H9 (cell line): ENCODE data around the gene PBX4. TPM values are rescaled to one million over a fixed set of nuclear protein-coding genes. Genes with fewer than 3 reads are reported as not detected.
A peak's percentile ranks its signal among the peaks of the same experiment; 100 is the strongest.

Experiments
- DNase-seq: peaks from one replicate; pipeline ENCODE4 v3.0.0-alpha.2; 2017
- H2AFZ ChIP-seq: one replicate; pipeline ENCODE4 v1.6.1; 2013; ENCODE audit warnings: mild to moderate bottlenecking, low read length, control low read depth, moderate library complexity
- H2AK5ac ChIP-seq: 2 replicates; pipeline ENCODE4 v1.6.1; 2013; ENCODE audit warnings: low read length, control low read depth, mixed read lengths; ENCODE audit not compliant: insufficient read length
- H2BK120ac ChIP-seq: one replicate; pipeline ENCODE4 v1.6.1; 2013; ENCODE audit warnings: low read depth, mild to moderate bottlenecking, low read length, control low read depth, inconsistent platforms; ENCODE audit not compliant: poor library complexity, severe bottlenecking
- H2BK12ac ChIP-seq: 2 replicates; pipeline ENCODE4 v1.6.1; 2013; ENCODE audit warnings: low read length, control low read depth, mixed read lengths, low read depth; ENCODE audit not compliant: insufficient read length
- H2BK15ac ChIP-seq: 2 replicates; pipeline ENCODE4 v1.6.1; 2013; ENCODE audit warnings: low read depth, low read length, control low read depth
- H2BK20ac ChIP-seq: one replicate; pipeline ENCODE4 v1.6.1; 2013; ENCODE audit warnings: low read depth, mild to moderate bottlenecking, low read length, control low read depth, inconsistent platforms; ENCODE audit not compliant: poor library complexity, severe bottlenecking
- H2BK5ac ChIP-seq: 2 replicates; pipeline ENCODE4 v1.6.1; 2013; ENCODE audit warnings: low read length, control low read depth, mixed read lengths; ENCODE audit not compliant: insufficient read length
- H3K14ac ChIP-seq: 2 replicates; pipeline ENCODE4 v1.6.1; 2013; ENCODE audit warnings: low read length, control low read depth; ENCODE audit not compliant: insufficient read depth
- H3K18ac ChIP-seq: 2 replicates; pipeline ENCODE4 v1.6.1; 2013; ENCODE audit warnings: low read depth, mild to moderate bottlenecking, mixed read lengths, low read length, control low read depth; ENCODE audit not compliant: insufficient read length
- H3K23ac ChIP-seq: 2 replicates; pipeline ENCODE4 v1.6.1; 2013; ENCODE audit warnings: low read length, control low read depth, mixed read lengths, low read depth; ENCODE audit not compliant: insufficient read length
- H3K23me2 ChIP-seq: 2 replicates; pipeline ENCODE4 v1.6.1; 2013; ENCODE audit warnings: low read depth, mild to moderate bottlenecking, mixed read lengths, low read length, control low read depth; ENCODE audit not compliant: insufficient read length, poor library complexity, severe bottlenecking
- H3K27ac ChIP-seq: 2 replicates; pipeline ENCODE4 v1.5.1; 2013; ENCODE audit warnings: low read length, control low read depth, mixed read lengths, low read depth; ENCODE audit not compliant: insufficient read length
- H3K27me3 ChIP-seq: 2 replicates; pipeline ENCODE4 v1.6.1; 2013; ENCODE audit warnings: low read length, control low read depth, inconsistent platforms; ENCODE audit not compliant: insufficient read depth
- H3K4ac ChIP-seq: 2 replicates; pipeline ENCODE4 v1.6.1; 2013; ENCODE audit warnings: low read depth, mild to moderate bottlenecking, control low read depth, inconsistent platforms, low read length, moderate library complexity
- H3K4me1 ChIP-seq: 2 replicates; pipeline ENCODE4 v1.6.1; 2013; ENCODE audit warnings: low read length, control low read depth, inconsistent platforms; ENCODE audit not compliant: insufficient read depth
- H3K4me2 ChIP-seq: 2 replicates; pipeline ENCODE4 v1.6.1; 2013; ENCODE audit warnings: low read length, control low read depth, mixed read lengths; ENCODE audit not compliant: insufficient read length, insufficient read depth
- H3K56ac ChIP-seq: 2 replicates; pipeline ENCODE4 v1.6.1; 2013; ENCODE audit warnings: low read depth, mild to moderate bottlenecking, mixed read lengths, low read length, control low read depth; ENCODE audit not compliant: insufficient read length
- H3K79me1 ChIP-seq: 2 replicates; pipeline ENCODE4 v1.6.1; 2013; ENCODE audit warnings: low read depth, mild to moderate bottlenecking, moderate library complexity, low read length, control low read depth, inconsistent platforms; ENCODE audit not compliant: insufficient read depth, poor library complexity, severe bottlenecking
- H3K79me2 ChIP-seq: 2 replicates; pipeline ENCODE4 v1.6.1; 2013; ENCODE audit warnings: low read length, control low read depth, inconsistent platforms; ENCODE audit not compliant: insufficient read depth
- H3K9ac ChIP-seq: 2 replicates; pipeline ENCODE4 v1.6.1; 2013; ENCODE audit warnings: low read length, control low read depth, mixed read lengths; ENCODE audit not compliant: insufficient read length; ENCODE audit errors: extremely low read depth
- H3K9me3 ChIP-seq: one replicate; pipeline ENCODE4 v1.6.1; 2013; ENCODE audit warnings: low read depth, low read length, inconsistent platforms; ENCODE audit not compliant: control insufficient read depth
- H3T11ph ChIP-seq: one replicate; pipeline ENCODE4 v1.6.1; 2013; ENCODE audit warnings: mild to moderate bottlenecking, low read length, control low read depth, inconsistent platforms
- H4K20me1 ChIP-seq: one replicate; pipeline ENCODE4 v1.6.1; 2013; ENCODE audit not compliant: control insufficient read depth, insufficient read length, insufficient read depth
- H4K5ac ChIP-seq: 2 replicates; pipeline ENCODE4 v1.6.1; 2013; ENCODE audit warnings: low read depth, mild to moderate bottlenecking, mixed read lengths, low read length, control low read depth; ENCODE audit not compliant: insufficient read length
- H4K8ac ChIP-seq: replicated peaks from 2 replicates; pipeline ENCODE4 v1.6.1; 2013; ENCODE audit warnings: low read length, control low read depth, mixed read lengths, low read depth; ENCODE audit not compliant: insufficient read length
- H4K91ac ChIP-seq: 2 replicates; pipeline ENCODE4 v1.6.1; 2013; ENCODE audit warnings: low read depth, mild to moderate bottlenecking, moderate library complexity, mixed read lengths, low read length, control low read depth; ENCODE audit not compliant: insufficient read length
- H3K27ac Mint-ChIP-seq, 3 experiments: 2 replicates in 2 of 3; 3 replicates in 1 of 3; pipeline ENCODE4 v1.8.0; 2020 to 2021; ENCODE audit warnings: mixed read lengths in 3 of 3, mild to moderate bottlenecking in 1 of 3, moderate library complexity in 1 of 3
- H3K27me3 Mint-ChIP-seq: 2 replicates; pipeline ENCODE4 v1.8.0; 2021; ENCODE audit warnings: low read depth, mild to moderate bottlenecking, moderate library complexity, mixed read lengths
- H3K36me3 Mint-ChIP-seq, 3 experiments: 2 replicates in 2 of 3; 3 replicates in 1 of 3; pipeline ENCODE4 v1.8.0; 2020 to 2021; ENCODE audit warnings: low read depth in 3 of 3, mixed read lengths in 3 of 3; ENCODE audit not compliant: insufficient read depth in 1 of 3
- H3K4me1 Mint-ChIP-seq, 2 experiments: 2 replicates each; pipeline ENCODE4 v1.8.0; 2020; ENCODE audit warnings: mixed read lengths in 2 of 2
- H3K4me3 Mint-ChIP-seq, 2 experiments: 2 replicates in 1 of 2; 3 replicates in 1 of 2; pipeline ENCODE4 v1.8.0; 2020 to 2021; ENCODE audit warnings: mild to moderate bottlenecking in 2 of 2, mixed read lengths in 2 of 2, moderate library complexity in 1 of 2
- H3K9me3 Mint-ChIP-seq, 2 experiments: 2 replicates in 1 of 2; 3 replicates in 1 of 2; pipeline ENCODE4 v1.8.0; 2020; ENCODE audit warnings: mild to moderate bottlenecking in 2 of 2, mixed read lengths in 2 of 2, moderate library complexity in 1 of 2
- CTCF ChIP-seq: fragments of 200-600 bp; sonication (generic); conservative IDR thresholded peaks from 3 replicates; pipeline ENCODE4 v1.8.0; 2021; ENCODE audit warnings: antibody characterized with exemption, mild to moderate bottlenecking
- WGBS: extraction: QIAGEN DNeasy Blood & Tissue Kit; methylation state at CpG from one replicate; pipeline ENCODE4 v1.1.7; 2013; ENCODE audit warnings: missing lambda C conversion rate, low lambda C conversion rate, mixed read lengths; ENCODE audit not compliant: insufficient read length; ENCODE audit errors: extremely low coverage; 5-methylcytosine and 5-hydroxymethylcytosine counted together
- total RNA-seq: library from RNA; stranded (reverse); gene quantifications from 2 replicates; pipeline ENCODE4 v1.2.1, GENCODE V29; 2021

The PBX4 gene
- total RNA-seq, 1 experiment from 2014 or later = 3.3 TPM

GRCh38 chr19:19659646-19660245, 41.3 kb upstream of the PBX4 start:
- Histone ChIP-seq H4K91ac (no peak overlapping the region), H2BK20ac (no peak overlapping the region), H3K56ac (no peak overlapping the region), H3K27me3 (no peaks in the 10 kb centered on the region), H2AK5ac (no peak overlapping the region), H2AFZ (no peak overlapping the region), H3K23me2 (no peaks in the 10 kb centered on the region), H3K27ac (no peak overlapping the region), H3K9ac (no peak overlapping the region), H3K9me3 (no peaks in the 10 kb centered on the region), H2BK12ac (no peak overlapping the region), H3T11ph (no peak overlapping the region), H3K4me2 (no peak overlapping the region), H4K20me1 (no peaks in the 10 kb centered on the region), H2BK15ac (no peak overlapping the region), H3K4me1 (peaks cover 6% of the 10 kb centered on the region; the same call in 1 of the 2 replicates), H2BK120ac (no peak overlapping the region), H4K8ac (no peak overlapping the region), H3K4ac (no peak overlapping the region), H3K79me1 (peaks cover 5% of the 10 kb centered on the region), H2BK5ac (no peak overlapping the region), H3K79me2 (peaks cover 20% of the 10 kb centered on the region; the same call in 1 of the 2 replicates), H3K14ac (no peak overlapping the region), H4K5ac (no peak overlapping the region), H3K23ac (no peak overlapping the region), H3K18ac (no peak overlapping the region)
- Mint-ChIP-seq H3K4me3 (no peak overlapping the region), H3K9me3 (no peaks in the 10 kb centered on the region), H3K4me1 (peaks cover 19 to 20% of the 10 kb centered on the region in 2 experiments), H3K27me3 (no peaks in the 10 kb centered on the region), H3K27ac (peak overlapping the region in 1 of 3 experiments; percentile 76; a peak in 2 of 7 replicates), H3K36me3 (peaks cover 35 to 65% (median 58%) of the 10 kb centered on the region in 3 experiments)
- no CpG with 5 or more reads among the region's 17 CpGs for WGBS
- DNase-seq = no peak
- no peak for TF ChIP-seq CTCF
